HepG2 (cell line): ENCODE data around the gene NDRG3. TPM values are rescaled to one million over a fixed set of nuclear protein-coding genes. Genes with fewer than 3 reads are reported as not detected.
A peak's percentile ranks its signal among the peaks of the same experiment; 100 is the strongest.

Experiments
- ARID2 ChIP-seq: sonication (generic); formaldehyde crosslinking; IDR thresholded peaks from 2 replicates; pipeline ENCODE4 v1.8.1; 2022; ENCODE audit warnings: mild to moderate bottlenecking, missing genetic modification reagents, borderline replicate concordance
- ASH2L ChIP-seq: fragments of 300-600, 200-600 bp; sonication (generic); IDR thresholded peaks from 2 replicates; pipeline ENCODE4 v1.7.0; 2017; ENCODE audit warnings: low read depth, mild to moderate bottlenecking, moderate library complexity, mixed read lengths, low read length; ENCODE audit not compliant: insufficient read length
- FOXA3 ChIP-seq: IDR thresholded peaks from 2 replicates; pipeline ENCODE4 v1.6.1; 2016; ENCODE audit warnings: missing genetic modification reagents, missing compliant biosample characterization
- FOXK1 ChIP-seq: sonication (generic); formaldehyde crosslinking; IDR thresholded peaks from 2 replicates; pipeline ENCODE4 v1.4.0; 2020; ENCODE audit warnings: low read depth, missing genetic modification reagents, borderline replicate concordance
- MAFG ChIP-seq: sonication (generic); formaldehyde crosslinking; IDR thresholded peaks from 2 replicates; pipeline ENCODE4 v1.5.1; 2020; ENCODE audit warnings: mild to moderate bottlenecking, missing genetic modification reagents
- MIER2 ChIP-seq: IDR thresholded peaks from 2 replicates; pipeline ENCODE4 v1.6.1; 2016; ENCODE audit warnings: missing biosample characterization, missing genetic modification reagents
- NFIC ChIP-seq: IDR thresholded peaks from 2 replicates; pipeline ENCODE4 v1.6.1; 2012; ENCODE audit warnings: mild to moderate bottlenecking, low read length, inconsistent platforms
- STAT5B ChIP-seq: sonication (generic); formaldehyde crosslinking; IDR thresholded peaks from 2 replicates; pipeline ENCODE4 v1.4.0; 2020; ENCODE audit warnings: missing genetic modification reagents
- TCF7 ChIP-seq: sonication (generic); IDR thresholded peaks from 2 replicates; pipeline ENCODE4 v1.6.1; 2016; ENCODE audit warnings: antibody characterized with exemption, low read depth
- TEAD2 ChIP-seq: sonication (generic); formaldehyde crosslinking; IDR thresholded peaks from 2 replicates; pipeline ENCODE4 v1.9.0; 2021; ENCODE audit warnings: missing genetic modification reagents
- ZNF180 ChIP-seq: sonication (generic); formaldehyde crosslinking; IDR thresholded peaks from 2 replicates; pipeline ENCODE4 v1.4.0; 2020; ENCODE audit warnings: low read depth, missing genetic modification reagents, borderline replicate concordance
- ZNF205 ChIP-seq: IDR thresholded peaks from 2 replicates; pipeline ENCODE4 v1.6.1; 2018; ENCODE audit warnings: missing biosample characterization, missing genetic modification reagents
- ZNF44 ChIP-seq: sonication (generic); formaldehyde crosslinking; IDR thresholded peaks from 2 replicates; pipeline ENCODE4 v1.5.1; 2020; ENCODE audit warnings: mild to moderate bottlenecking, missing genetic modification reagents
- ZNF496 ChIP-seq: sonication (generic); formaldehyde crosslinking; IDR thresholded peaks from 2 replicates; pipeline ENCODE4 v1.8.1; 2023; ENCODE audit warnings: mild to moderate bottlenecking, moderate library complexity, missing genetic modification reagents; ENCODE audit not compliant: insufficient replicate concordance
- ZNF605 ChIP-seq: sonication (generic); formaldehyde crosslinking; IDR thresholded peaks from 2 replicates; pipeline ENCODE4 v1.8.0; 2022; ENCODE audit warnings: mild to moderate bottlenecking, missing genetic modification reagents
- ZNF891 ChIP-seq: sonication (generic); formaldehyde crosslinking; IDR thresholded peaks from 2 replicates; pipeline ENCODE4 v1.5.0; 2020; ENCODE audit warnings: mild to moderate bottlenecking, missing genetic modification reagents
- ZSCAN9 ChIP-seq: IDR thresholded peaks from 2 replicates; pipeline ENCODE4 v1.6.1; 2016; ENCODE audit warnings: borderline replicate concordance
- polyA plus RNA-seq, 8 experiments: library from polyadenylated mRNA; depleted of rRNA in 3 of 8; stranded (reverse) in 7 of 8; unstranded in 1 of 8; fragments of >200 nt; fragmentation: Illumina TruSeq in 4 of 8; extraction: Trizol in 4 of 8; gene quantifications; 2 replicates each; pipeline versions ENCODE4 v1.2.1 to v1.2.3, GENCODE V29; 2011 to 2016; ENCODE audit warnings: low read depth in 4 of 8, missing spikeins in 1 of 8, mixed read lengths in 1 of 8; ENCODE audit not compliant: insufficient read depth in 1 of 8
- total RNA-seq, 5 experiments: library from RNA; depleted of rRNA; stranded (reverse); fragments of >200 nt; fragmentation: Illumina TruSeq; extraction: Trizol; gene quantifications; 2 replicates each; pipeline ENCODE4 v1.2.3, GENCODE V29; 2016; ENCODE audit warnings: low read depth in 1 of 5
- TF ChIP-seq, protein P1 (sequence below): sonication (generic); formaldehyde crosslinking; IDR thresholded peaks from 2 replicates; pipeline ENCODE4 v1.5.0; 2020; ENCODE audit warnings: mild to moderate bottlenecking, low read depth, missing genetic modification reagents, borderline replicate concordance
- TF ChIP-seq, protein P2 (sequence below): sonication (generic); formaldehyde crosslinking; IDR thresholded peaks from 2 replicates; pipeline ENCODE4 v1.9.0; 2022; ENCODE audit warnings: low read depth, missing genetic modification reagents
- TF ChIP-seq, protein P3 (sequence below): sonication (generic); formaldehyde crosslinking; IDR thresholded peaks from 2 replicates; pipeline ENCODE4 v1.5.0; 2020; ENCODE audit warnings: missing genetic modification reagents

Gene NDRG3
- total and polyA plus RNA-seq, 2 of the 13 experiments (the other 11 are each of a cell fraction or from before 2014, with no cell fraction given) = 36.0 to 40.5 TPM

DNA sequence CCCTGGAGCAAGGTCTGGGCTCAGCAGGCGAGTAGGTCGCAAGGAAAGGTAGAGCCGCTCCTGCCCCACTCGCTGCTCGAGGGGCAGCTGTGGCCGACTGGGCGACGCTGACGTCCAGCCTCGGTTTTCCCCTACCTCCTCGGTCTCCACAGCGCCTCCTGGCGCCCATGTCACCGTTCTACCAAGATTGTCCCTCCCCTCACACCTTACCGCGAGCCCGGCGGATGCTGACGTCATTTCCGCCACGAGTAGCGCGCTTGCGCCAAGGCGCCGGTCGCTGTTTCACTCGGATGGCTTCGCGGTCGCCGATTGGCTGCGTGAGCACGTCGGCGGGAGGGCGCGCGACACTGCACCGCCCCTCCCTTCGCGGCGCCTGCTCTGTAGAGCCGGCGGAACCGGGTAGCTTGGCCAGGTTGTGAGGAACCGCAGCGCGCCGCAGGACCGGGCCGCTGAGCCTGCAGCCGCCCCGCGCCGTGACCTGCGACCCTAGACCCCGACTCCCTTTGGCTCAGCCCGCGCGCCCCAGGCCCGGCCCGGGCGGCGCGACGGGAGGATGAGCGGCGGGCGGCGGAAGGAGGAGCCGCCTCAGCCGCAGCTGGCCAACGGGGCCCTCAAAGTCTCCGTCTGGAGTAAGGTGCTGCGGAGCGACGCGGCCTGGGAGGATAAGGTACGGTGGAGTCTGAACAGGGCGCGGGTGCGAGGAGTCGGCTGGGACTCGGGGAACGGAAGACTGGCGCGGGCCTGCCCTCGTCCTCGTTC, 140.3 kb downstream of the NDRG3 start, which contains the start of gene RAB5IF (continued):
- TF ChIP-seq ZNF44 (CRISPR knock-in tag) = peak; percentile 92
- peak; percentile 94 for TF ChIP-seq ASH2L
- no peak for TF ChIP-seq ZNF496 (CRISPR knock-in tag)
- no peak for TF ChIP-seq MAFG
- peak; percentile 77; the same call in 1 of the 2 replicates for TF ChIP-seq ZSCAN9 (CRISPR knock-in tag)
- peak; percentile 89 for TF ChIP-seq MIER2
- TF ChIP-seq ARID2 = no peak; the same call in 1 of the 2 replicates
- peak; percentile 92 for TF ChIP-seq FOXA3 (CRISPR knock-in tag)
- 0 out of 2 replicates have a peak, but pooled peaks have one; percentile 37 for TF ChIP-seq TEAD2 (CRISPR knock-in tag)
- TF ChIP-seq TCF7 = no peak
- TF ChIP-seq ZNF180 (CRISPR knock-in tag) = peak; percentile 43
- TF ChIP-seq, protein P1, sequence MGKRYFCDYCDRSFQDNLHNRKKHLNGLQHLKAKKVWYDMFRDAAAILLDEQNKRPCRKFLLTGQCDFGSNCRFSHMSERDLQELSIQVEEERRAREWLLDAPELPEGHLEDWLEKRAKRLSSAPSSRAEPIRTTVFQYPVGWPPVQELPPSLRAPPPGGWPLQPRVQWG (CRISPR knock-in tag) = no peak
- TF ChIP-seq STAT5B (CRISPR knock-in tag) = peak; percentile 86
- peak; percentile 92 for TF ChIP-seq ZNF891
- TF ChIP-seq ZNF205 (CRISPR knock-in tag) = peak; percentile 97
- peak; percentile 98 for TF ChIP-seq FOXK1 (CRISPR knock-in tag)
- TF ChIP-seq, protein P2, sequence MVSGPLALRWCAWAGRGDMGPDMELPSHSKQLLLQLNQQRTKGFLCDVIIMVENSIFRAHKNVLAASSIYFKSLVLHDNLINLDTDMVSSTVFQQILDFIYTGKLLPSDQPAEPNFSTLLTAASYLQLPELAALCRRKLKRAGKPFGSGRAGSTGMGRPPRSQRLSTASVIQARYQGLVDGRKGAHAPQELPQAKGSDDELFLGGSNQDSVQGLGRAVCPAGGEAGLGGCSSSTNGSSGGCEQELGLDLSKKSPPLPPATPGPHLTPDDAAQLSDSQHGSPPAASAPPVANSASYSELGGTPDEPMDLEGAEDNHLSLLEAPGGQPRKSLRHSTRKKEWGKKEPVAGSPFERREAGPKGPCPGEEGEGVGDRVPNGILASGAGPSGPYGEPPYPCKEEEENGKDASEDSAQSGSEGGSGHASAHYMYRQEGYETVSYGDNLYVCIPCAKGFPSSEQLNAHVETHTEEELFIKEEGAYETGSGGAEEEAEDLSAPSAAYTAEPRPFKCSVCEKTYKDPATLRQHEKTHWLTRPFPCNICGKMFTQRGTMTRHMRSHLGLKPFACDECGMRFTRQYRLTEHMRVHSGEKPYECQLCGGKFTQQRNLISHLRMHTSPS (CRISPR knock-in tag) = no peak; the same call in 1 of the 2 replicates
- TF ChIP-seq ZNF605 (CRISPR knock-in tag) = peak; percentile 96
- no peak for TF ChIP-seq NFIC
- TF ChIP-seq, protein P3, sequence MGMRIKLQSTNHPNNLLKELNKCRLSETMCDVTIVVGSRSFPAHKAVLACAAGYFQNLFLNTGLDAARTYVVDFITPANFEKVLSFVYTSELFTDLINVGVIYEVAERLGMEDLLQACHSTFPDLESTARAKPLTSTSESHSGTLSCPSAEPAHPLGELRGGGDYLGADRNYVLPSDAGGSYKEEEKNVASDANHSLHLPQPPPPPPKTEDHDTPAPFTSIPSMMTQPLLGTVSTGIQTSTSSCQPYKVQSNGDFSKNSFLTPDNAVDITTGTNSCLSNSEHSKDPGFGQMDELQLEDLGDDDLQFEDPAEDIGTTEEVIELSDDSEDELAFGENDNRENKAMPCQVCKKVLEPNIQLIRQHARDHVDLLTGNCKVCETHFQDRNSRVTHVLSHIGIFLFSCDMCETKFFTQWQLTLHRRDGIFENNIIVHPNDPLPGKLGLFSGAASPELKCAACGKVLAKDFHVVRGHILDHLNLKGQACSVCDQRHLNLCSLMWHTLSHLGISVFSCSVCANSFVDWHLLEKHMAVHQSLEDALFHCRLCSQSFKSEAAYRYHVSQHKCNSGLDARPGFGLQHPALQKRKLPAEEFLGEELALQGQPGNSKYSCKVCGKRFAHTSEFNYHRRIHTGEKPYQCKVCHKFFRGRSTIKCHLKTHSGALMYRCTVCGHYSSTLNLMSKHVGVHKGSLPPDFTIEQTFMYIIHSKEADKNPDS (CRISPR knock-in tag) = no peak
